SK-N-SH treated with all-trans-retinoic acid at 6 μM for 48 hours (cell line): Measurements from ENCODE around the gene KRT6B.

ENCODE experiments used
- ATAC-seq: fragments of 200-7000 bp; cut with Tn5 transposase; 3 replicates; pipeline ENCODE4 v1.9.1; 2020; ENCODE audit warnings: mild to moderate bottlenecking, moderate library complexity
- ARNTL ChIP-seq: fragments of 450-650 bp; formaldehyde crosslinking; IDR thresholded peaks from 2 replicates; pipeline ENCODE4 v1.5.0; 2020; ENCODE audit warnings: low read depth, mild to moderate bottlenecking, moderate library complexity, borderline replicate concordance
- BACH2 ChIP-seq: fragments of 250-450 bp; sonication (Bioruptor Pico); IDR thresholded peaks from 2 replicates; pipeline ENCODE4 v1.9.0; 2021; ENCODE audit warnings: mild to moderate bottlenecking, borderline replicate concordance
- CREB5 ChIP-seq: fragments of 250-450 bp; sonication (Bioruptor Pico); IDR thresholded peaks from 2 replicates; pipeline ENCODE4 v1.5.1; 2020; ENCODE audit warnings: low read depth, mild to moderate bottlenecking, moderate library complexity
- CSDC2 ChIP-seq: fragments of 250-450 bp; sonication (Bioruptor Pico); IDR thresholded peaks from 2 replicates; pipeline ENCODE4 v1.5.0; 2020; ENCODE audit warnings: mild to moderate bottlenecking, moderate library complexity
- ESRRG ChIP-seq: fragments of 250-450 bp; sonication (Bioruptor Pico); IDR thresholded peaks from 2 replicates; pipeline ENCODE4 v1.6.1; 2021; ENCODE audit warnings: mild to moderate bottlenecking
- GLIS3 ChIP-seq: fragments of 250-450 bp; sonication (Bioruptor Pico); IDR thresholded peaks from 2 replicates; pipeline ENCODE4 v1.5.0; 2020; ENCODE audit warnings: mild to moderate bottlenecking, moderate library complexity
- ISL1 ChIP-seq: fragments of 250-450 bp; sonication (Bioruptor Pico); IDR thresholded peaks from 2 replicates; pipeline ENCODE4 v2.1.2; 2022; ENCODE audit warnings: mild to moderate bottlenecking, moderate library complexity
- OSR1 ChIP-seq: fragments of 250-450 bp; sonication (Bioruptor Pico); IDR thresholded peaks from 2 replicates; pipeline ENCODE4 v1.8.0; 2022; ENCODE audit warnings: moderate library complexity, mild to moderate bottlenecking, inconsistent platforms
- PATZ1 ChIP-seq: fragments of 250-450 bp; sonication (Bioruptor Pico); IDR thresholded peaks from 2 replicates; pipeline ENCODE4 v1.8.0; 2020; ENCODE audit warnings: mild to moderate bottlenecking, moderate library complexity, borderline replicate concordance
- PPARA ChIP-seq: fragments of 250-450 bp; sonication (Bioruptor Pico); IDR thresholded peaks from 2 replicates; pipeline ENCODE4 v1.5.0; 2020; ENCODE audit warnings: mild to moderate bottlenecking, borderline replicate concordance
- RARB ChIP-seq: fragments of 250-450 bp; sonication (Bioruptor Pico); IDR thresholded peaks from 2 replicates; pipeline ENCODE4 v1.8.0; 2021; ENCODE audit warnings: mild to moderate bottlenecking, moderate library complexity
- SNAI2 ChIP-seq: fragments of 250-450 bp; sonication (Bioruptor Pico); IDR thresholded peaks from 2 replicates; pipeline ENCODE4 v1.5.0; 2020; ENCODE audit warnings: mild to moderate bottlenecking, moderate library complexity
- TCF4 ChIP-seq: fragments of 250-450 bp; sonication (Bioruptor Pico); IDR thresholded peaks from 2 replicates; pipeline ENCODE4 v1.8.0; 2021; ENCODE audit warnings: mild to moderate bottlenecking, moderate library complexity, borderline replicate concordance
- TOX ChIP-seq: fragments of 250-450 bp; sonication (Bioruptor Pico); IDR thresholded peaks from 2 replicates; pipeline ENCODE4 v1.8.0; 2021; ENCODE audit warnings: mild to moderate bottlenecking, moderate library complexity, borderline replicate concordance
- ZC3H10 ChIP-seq: fragments of 250-450 bp; sonication (Bioruptor Pico); IDR thresholded peaks from 2 replicates; pipeline ENCODE4 v1.5.1; 2021; ENCODE audit warnings: mild to moderate bottlenecking, moderate library complexity
- ZFP3 ChIP-seq: fragments of 250-450 bp; sonication (Bioruptor Pico); IDR thresholded peaks from 2 replicates; pipeline ENCODE4 v1.5.0; 2020; ENCODE audit warnings: mild to moderate bottlenecking, moderate library complexity
- ZFP30 ChIP-seq: fragments of 450-650 bp; formaldehyde crosslinking; IDR thresholded peaks from 2 replicates; pipeline ENCODE4 v1.5.0; 2022; ENCODE audit warnings: mild to moderate bottlenecking, moderate library complexity
- ZNF565 ChIP-seq: fragments of 450-650 bp; formaldehyde crosslinking; conservative IDR thresholded peaks from 2 replicates; pipeline ENCODE4 v1.5.0; 2020; ENCODE audit warnings: low read depth, mild to moderate bottlenecking, moderate library complexity
- ZNF70 ChIP-seq: fragments of 450-650 bp; formaldehyde crosslinking; IDR thresholded peaks from 2 replicates; pipeline ENCODE4 v1.5.0; 2020; ENCODE audit warnings: mild to moderate bottlenecking, moderate library complexity
- ZNF8 ChIP-seq: fragments of 450-650 bp; formaldehyde crosslinking; IDR thresholded peaks from 2 replicates; pipeline ENCODE4 v1.5.0; 2020; ENCODE audit warnings: mild to moderate bottlenecking, moderate library complexity
- TF ChIP-seq, protein P1 (sequence below): fragments of 250-450 bp; sonication (Bioruptor Pico); IDR thresholded peaks from 2 replicates; pipeline ENCODE4 v1.5.1; 2021; ENCODE audit warnings: mild to moderate bottlenecking, moderate library complexity
- TF ChIP-seq, protein P2 (sequence below): fragments of 250-450 bp; sonication (Bioruptor Pico); IDR thresholded peaks from 2 replicates; pipeline ENCODE4 v1.5.0; 2020; ENCODE audit warnings: mild to moderate bottlenecking, moderate library complexity

KRT6B gene

GRCh38 chr12:52402377-52402776 lies 49.6 kb downstream of the KRT6B start:
- no peak for TF ChIP-seq ISL1 (CRISPR knock-in tag)
- TF ChIP-seq, protein P1, sequence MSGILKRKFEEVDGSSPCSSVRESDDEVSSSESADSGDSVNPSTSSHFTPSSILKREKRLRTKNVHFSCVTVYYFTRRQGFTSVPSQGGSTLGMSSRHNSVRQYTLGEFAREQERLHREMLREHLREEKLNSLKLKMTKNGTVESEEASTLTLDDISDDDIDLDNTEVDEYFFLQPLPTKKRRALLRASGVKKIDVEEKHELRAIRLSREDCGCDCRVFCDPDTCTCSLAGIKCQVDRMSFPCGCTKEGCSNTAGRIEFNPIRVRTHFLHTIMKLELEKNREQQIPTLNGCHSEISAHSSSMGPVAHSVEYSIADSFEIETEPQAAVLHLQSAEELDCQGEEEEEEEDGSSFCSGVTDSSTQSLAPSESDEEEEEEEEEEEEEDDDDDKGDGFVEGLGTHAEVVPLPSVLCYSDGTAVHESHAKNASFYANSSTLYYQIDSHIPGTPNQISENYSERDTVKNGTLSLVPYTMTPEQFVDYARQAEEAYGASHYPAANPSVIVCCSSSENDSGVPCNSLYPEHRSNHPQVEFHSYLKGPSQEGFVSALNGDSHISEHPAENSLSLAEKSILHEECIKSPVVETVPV (CRISPR knock-in tag), result no peak
- no peak for TF ChIP-seq RARB (CRISPR knock-in tag)
- TF ChIP-seq TOX (CRISPR knock-in tag), result no peak
- TF ChIP-seq BACH2 (CRISPR knock-in tag), result no peak
- TF ChIP-seq ZNF565, result no peak
- TF ChIP-seq ESRRG, result no peak
- TF ChIP-seq SNAI2 (CRISPR knock-in tag), result no peak
- TF ChIP-seq, protein P2, sequence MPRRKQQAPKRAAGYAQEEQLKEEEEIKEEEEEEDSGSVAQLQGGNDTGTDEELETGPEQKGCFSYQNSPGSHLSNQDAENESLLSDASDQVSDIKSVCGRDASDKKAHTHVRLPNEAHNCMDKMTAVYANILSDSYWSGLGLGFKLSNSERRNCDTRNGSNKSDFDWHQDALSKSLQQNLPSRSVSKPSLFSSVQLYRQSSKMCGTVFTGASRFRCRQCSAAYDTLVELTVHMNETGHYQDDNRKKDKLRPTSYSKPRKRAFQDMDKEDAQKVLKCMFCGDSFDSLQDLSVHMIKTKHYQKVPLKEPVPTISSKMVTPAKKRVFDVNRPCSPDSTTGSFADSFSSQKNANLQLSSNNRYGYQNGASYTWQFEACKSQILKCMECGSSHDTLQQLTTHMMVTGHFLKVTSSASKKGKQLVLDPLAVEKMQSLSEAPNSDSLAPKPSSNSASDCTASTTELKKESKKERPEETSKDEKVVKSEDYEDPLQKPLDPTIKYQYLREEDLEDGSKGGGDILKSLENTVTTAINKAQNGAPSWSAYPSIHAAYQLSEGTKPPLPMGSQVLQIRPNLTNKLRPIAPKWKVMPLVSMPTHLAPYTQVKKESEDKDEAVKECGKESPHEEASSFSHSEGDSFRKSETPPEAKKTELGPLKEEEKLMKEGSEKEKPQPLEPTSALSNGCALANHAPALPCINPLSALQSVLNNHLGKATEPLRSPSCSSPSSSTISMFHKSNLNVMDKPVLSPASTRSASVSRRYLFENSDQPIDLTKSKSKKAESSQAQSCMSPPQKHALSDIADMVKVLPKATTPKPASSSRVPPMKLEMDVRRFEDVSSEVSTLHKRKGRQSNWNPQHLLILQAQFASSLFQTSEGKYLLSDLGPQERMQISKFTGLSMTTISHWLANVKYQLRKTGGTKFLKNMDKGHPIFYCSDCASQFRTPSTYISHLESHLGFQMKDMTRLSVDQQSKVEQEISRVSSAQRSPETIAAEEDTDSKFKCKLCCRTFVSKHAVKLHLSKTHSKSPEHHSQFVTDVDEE (CRISPR knock-in tag), result no peak
- TF ChIP-seq CSDC2 (CRISPR knock-in tag), result no peak
- TF ChIP-seq PATZ1, result no peak
- no peak for TF ChIP-seq ZNF8 (CRISPR knock-in tag)
- TF ChIP-seq TCF4 (CRISPR knock-in tag), result no peak
- TF ChIP-seq ZC3H10 (CRISPR knock-in tag), result no peak
- TF ChIP-seq OSR1 (CRISPR knock-in tag), result no peak
- TF ChIP-seq CREB5 (CRISPR knock-in tag), result no peak
- TF ChIP-seq ZFP30 (CRISPR knock-in tag), result no peak
- no peak for TF ChIP-seq ZNF70 (CRISPR knock-in tag)
- TF ChIP-seq ZFP3 (CRISPR knock-in tag), result no peak
- ATAC-seq, result no peak

GRCh38 chr12:52401926-52402325 lies 50.0 kb downstream of the KRT6B start:
- TF ChIP-seq ISL1 (CRISPR knock-in tag), result no peak
- TF ChIP-seq ARNTL (CRISPR knock-in tag), result no peak
- TF ChIP-seq PPARA (CRISPR knock-in tag), result no peak
- no peak for TF ChIP-seq RARB (CRISPR knock-in tag)
- no peak for TF ChIP-seq ESRRG
- TF ChIP-seq SNAI2 (CRISPR knock-in tag), result no peak
- TF ChIP-seq ZFP3 (CRISPR knock-in tag), result no peak
- TF ChIP-seq CREB5 (CRISPR knock-in tag), result no peak
- no peak for TF ChIP-seq TCF4 (CRISPR knock-in tag)
- TF ChIP-seq GLIS3 (CRISPR knock-in tag), result no peak
- no peak for TF ChIP-seq ZNF70 (CRISPR knock-in tag)
- TF ChIP-seq, all 23 proteins: peak for 0
- no peak for ATAC-seq

- ATAC-seq, result no peak
- TF ChIP-seq CREB5 (CRISPR knock-in tag), result no peak
- no peak for TF ChIP-seq ZFP3 (CRISPR knock-in tag)
- TF ChIP-seq ZNF70 (CRISPR knock-in tag), result no peak
- TF ChIP-seq TCF4 (CRISPR knock-in tag), result no peak
- no peak for TF ChIP-seq ISL1 (CRISPR knock-in tag)
- TF ChIP-seq ZNF565, result no peak
- TF ChIP-seq CSDC2 (CRISPR knock-in tag), result no peak
- no peak for TF ChIP-seq ESRRG
- TF ChIP-seq, protein P2 (CRISPR knock-in tag), result no peak
- TF ChIP-seq SNAI2 (CRISPR knock-in tag), result no peak
- TF ChIP-seq ZFP30 (CRISPR knock-in tag), result no peak
- no peak for TF ChIP-seq PATZ1
These were observed 50.4 kb downstream of the KRT6B start for GRCh38 chr12:52401526-52401925.
